Prostate gland (tissue), 2 donors: Measurements from ENCODE around the gene CAPN6. TPM values are rescaled to one million over a fixed set of nuclear protein-coding genes. Genes with fewer than 3 reads are reported as not detected.

Source experiments
- DNase-seq: peaks from one replicate; pipeline ENCODE4 v3.0.0-alpha.2; 2019; ENCODE audit warnings: low spot score
- H3K27ac ChIP-seq, 2 donors: fragments of 200-600 bp; sonication (generic); 2 replicates each; pipeline ENCODE4 v1.5.1; 2017 to 2019
- H3K27me3 ChIP-seq: fragments of 200-600 bp; sonication (generic); replicated peaks from 2 replicates; pipeline ENCODE4 v1.5.1; 2019; ENCODE audit not compliant: insufficient read depth
- H3K36me3 ChIP-seq, 2 donors: fragments of 200-600 bp; sonication (generic); 1 replicate in 1 of 2; 2 replicates in 1 of 2; pipeline versions ENCODE4 v1.5.1 to v1.8.1; 2017 to 2019
- H3K4me1 ChIP-seq: fragments of 200-600 bp; sonication (generic); replicated peaks from 2 replicates; pipeline ENCODE4 v1.5.1; 2019
- H3K4me3 ChIP-seq, 2 donors: fragments of 200-600 bp; sonication (generic); 2 replicates each; pipeline ENCODE4 v1.5.1; 2017 to 2019
- H3K9me3 ChIP-seq: fragments of 200-600 bp; sonication (generic); 2 replicates; pipeline ENCODE4 v1.5.1; 2017
- CTCF ChIP-seq, 4 experiments: fragments of 200-600 bp in 2 of 4; fragments of 450-650 bp in 2 of 4; sonication (generic) in 2 of 4; IDR thresholded peaks; 1 replicate in 3 of 4; 2 replicates in 1 of 4; pipeline ENCODE4 v1.5.1; 2016 to 2019; ENCODE audit warnings: antibody characterized with exemption in 4 of 4, mild to moderate bottlenecking in 2 of 4, moderate library complexity in 2 of 4
- POLR2A ChIP-seq: fragments of 450-650 bp; IDR thresholded peaks from one replicate; pipeline ENCODE4 v1.6.1; 2016; ENCODE audit warnings: antibody characterized with exemption, mild to moderate bottlenecking
- POLR2AphosphoS5 ChIP-seq: sonication (generic); formaldehyde crosslinking; IDR thresholded peaks from one replicate; pipeline ENCODE4 v1.6.1; 2017; ENCODE audit warnings: antibody characterized with exemption
- WGBS: methylation state at CpG from one replicate; pipeline ENCODE4 v1.1.5; 2018; 5-methylcytosine and 5-hydroxymethylcytosine counted together
- intact Hi-C: fragments of 100-400 bp; cut with DNase I; formaldehyde crosslinking; loops from one replicate; pipeline ENCODE4 v1.14.2; 2022
- total RNA-seq, 2 donors: library from RNA; depleted of rRNA; stranded (reverse); fragments of >200 nt; gene quantifications; one replicate each; pipeline ENCODE4 v1.1.0, GENCODE V29; 2016

Gene CAPN6
- total RNA-seq, 2 donors from 2014 or later: 0.50 to 7.8 TPM

- Histone ChIP-seq H3K9me3 (no peaks in the 10 kb centered on the region), H3K27me3 (no peaks in the 10 kb centered on the region), H3K4me1 (no peaks in the 10 kb centered on the region), H3K4me3 (no peak overlapping the region), H3K36me3 (no peaks in the 10 kb centered on the region), H3K27ac (no peak overlapping the region)
- 86% methylated on average over 6 of the region's 6 CpGs for WGBS
- intact Hi-C loops: no loop called here
- no peak for DNase-seq
- TF ChIP-seq POLR2A (no peak), CTCF (IDR thresholded peaks at IDR 0.05) (no peak), POLR2AphosphoS5 (no peak)
These were observed 11.9 kb upstream of the CAPN6 start for GRCh38 chrX:111282139-111282538.

DNA sequence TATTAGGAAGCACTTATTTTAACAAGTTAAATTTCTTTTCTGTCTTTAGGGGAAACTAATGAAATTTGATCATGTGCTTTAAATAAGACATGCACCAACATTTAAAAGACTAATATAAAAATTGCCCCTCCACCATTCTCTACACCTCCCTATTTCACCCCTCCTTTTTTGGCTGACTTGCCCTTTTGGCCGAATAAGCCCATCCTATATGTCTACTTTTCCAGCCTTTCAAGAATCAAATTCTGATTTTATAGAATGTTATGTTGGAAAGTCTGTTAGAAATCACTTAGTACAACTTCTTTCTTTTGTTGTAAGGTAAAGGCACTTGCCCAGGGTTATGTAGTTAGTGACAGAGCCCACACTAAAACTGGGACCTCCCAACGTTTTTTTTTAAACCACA is 1.8 kb downstream of the CAPN6 start:
- H3K36me3 ChIP-seq: no peaks in the 10 kb centered on the region
- no peaks in the 10 kb centered on the region for H3K9me3 ChIP-seq
- WGBS: 14% methylated on average over 2 of the region's 2 CpGs
- H3K4me1 ChIP-seq: no peaks in the 10 kb centered on the region
- DNase-seq: no peak
- no peak overlapping the region for H3K27ac ChIP-seq
- TF ChIP-seq POLR2AphosphoS5 (no peak), POLR2A (no peak), CTCF (IDR thresholded peaks at IDR 0.05) (no peak)
- intact Hi-C loops: no loop called here
- H3K4me3 ChIP-seq: no peak overlapping the region
- H3K27me3 ChIP-seq: no peaks in the 10 kb centered on the region

DNA sequence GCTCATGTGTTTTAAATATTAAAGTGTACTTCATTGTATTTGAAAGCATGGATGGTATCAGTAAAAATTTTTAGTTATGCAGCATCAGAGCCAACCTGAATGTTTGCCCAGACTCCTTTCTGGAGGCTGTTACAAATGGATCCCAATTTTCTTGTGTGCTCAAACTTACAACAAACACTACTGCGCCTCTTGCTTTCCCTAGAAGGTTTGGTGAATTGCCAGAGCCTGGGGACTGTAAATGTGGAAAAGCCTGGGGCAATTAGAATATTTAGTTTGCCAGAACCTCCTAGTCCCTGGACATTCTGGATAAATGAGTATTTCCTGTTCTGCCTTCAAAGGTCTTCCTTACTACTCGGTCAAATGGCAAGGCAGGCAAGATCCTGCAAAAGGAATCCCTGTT is 4.8 kb downstream of the CAPN6 start:
- no peak overlapping the region for H3K4me3 ChIP-seq

GRCh38 chrX:111264385-111264784 is 5.9 kb downstream of the CAPN6 start:
- H3K4me3 ChIP-seq: no peak overlapping the region
- H3K36me3 ChIP-seq: no peaks in the 10 kb centered on the region
- H3K27me3 ChIP-seq: no peaks in the 10 kb centered on the region
- H3K9me3 ChIP-seq: no peaks in the 10 kb centered on the region
- intact Hi-C loops: no loop called here
- DNase-seq: no peak
- H3K4me1 ChIP-seq: no peaks in the 10 kb centered on the region
- WGBS: 72% methylated on average over 2 of the region's 2 CpGs
- no peak for TF ChIP-seq CTCF (IDR thresholded peaks at IDR 0.05)
- no peak for TF ChIP-seq POLR2A
- no peak for TF ChIP-seq POLR2AphosphoS5
- H3K27ac ChIP-seq: no peak overlapping the region

More for the DNA sequence above, 4.8 kb downstream of the CAPN6 start:
- no peak for DNase-seq
- 45% methylated on average over 2 of the region's 2 CpGs for WGBS
- H3K4me1 ChIP-seq: no peaks in the 10 kb centered on the region
- no peaks in the 10 kb centered on the region for H3K36me3 ChIP-seq
- no peaks in the 10 kb centered on the region for H3K9me3 ChIP-seq
- no peak overlapping the region for H3K27ac ChIP-seq
- no peak for TF ChIP-seq CTCF (IDR thresholded peaks at IDR 0.05)
- no peak for TF ChIP-seq POLR2AphosphoS5
- no peak for TF ChIP-seq POLR2A
- H3K27me3 ChIP-seq: no peaks in the 10 kb centered on the region
- intact Hi-C loops: no loop called here

DNA sequence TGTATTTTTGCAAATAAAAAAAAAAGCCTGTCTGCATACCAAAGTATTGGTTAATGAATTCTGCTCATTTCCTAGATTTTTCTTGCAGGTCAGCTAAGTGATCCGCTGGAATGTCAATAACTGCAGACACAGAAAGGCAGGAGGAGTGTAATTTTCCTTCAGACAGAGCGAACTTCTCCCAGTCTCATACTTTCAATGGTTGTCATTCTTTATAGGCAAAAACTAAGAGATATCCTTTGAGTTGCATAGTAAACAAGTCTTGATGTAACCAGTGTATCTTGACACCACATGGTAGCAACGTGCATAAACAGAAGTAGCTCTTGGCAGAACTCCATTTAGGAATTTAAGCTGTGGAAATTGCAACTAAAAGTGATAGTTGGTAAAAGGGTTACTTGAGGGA is 8.2 kb downstream of the CAPN6 start:
- no peak for TF ChIP-seq POLR2AphosphoS5
- no peak for TF ChIP-seq POLR2A
- TF ChIP-seq CTCF (IDR thresholded peaks at IDR 0.05): no peak
- DNase-seq: no peak
- no peak overlapping the region for H3K4me3 ChIP-seq
- no peak overlapping the region for H3K27ac ChIP-seq
- no peaks in the 10 kb centered on the region for H3K36me3 ChIP-seq
- H3K27me3 ChIP-seq: no peaks in the 10 kb centered on the region
- H3K4me1 ChIP-seq: no peaks in the 10 kb centered on the region
- WGBS: 74% methylated on average over 3 of the region's 3 CpGs
- no peaks in the 10 kb centered on the region for H3K9me3 ChIP-seq
- intact Hi-C loops: no loop called here
